ENCODE results near the gene HTT. TPM values are rescaled to one million over a fixed set of nuclear protein-coding genes. Genes with fewer than 3 reads are reported as not detected.

Gene HTT
- total and polyA plus RNA-seq, 2 of the 13 experiments (the other 11 are each of a cell fraction or from before 2014, with no cell fraction given), result 17.5 to 19.5 TPM

GRCh38 chr4:3292571-3293400 is 218.3 kb downstream of the HTT start, which contains the start of gene RGS12 (continued):
- TF ChIP-seq ZHX1 (CRISPR knock-in tag; IDR thresholded peaks at IDR 0.05; ENCODE audit: low read depth) (no peak), GMEB1 (CRISPR knock-in tag; IDR thresholded peaks at IDR 0.05; ENCODE audit: borderline replicate concordance) (peak; percentile 69), ZFP36L1 (CRISPR knock-in tag; IDR thresholded peaks at IDR 0.05) (no peak), THAP7 (CRISPR knock-in tag; IDR thresholded peaks at IDR 0.05) (no peak), MED8 (CRISPR knock-in tag; IDR thresholded peaks at IDR 0.05; ENCODE audit: insufficient replicate concordance) (no peak), SMARCE1 (IDR thresholded peaks at IDR 0.05; ENCODE audit: borderline replicate concordance) (no peak), HOXD1 (CRISPR knock-in tag; IDR thresholded peaks at IDR 0.05) (no peak), PBX3 (CRISPR knock-in tag; IDR thresholded peaks at IDR 0.05; ENCODE audit: borderline replicate concordance) (no peak), ZNF343 (CRISPR knock-in tag; IDR thresholded peaks at IDR 0.05) (0 out of 2 replicates have a peak, but pooled peaks have one; percentile 30), TRAFD1 (CRISPR knock-in tag; IDR thresholded peaks at IDR 0.05; ENCODE audit: borderline replicate concordance) (no peak), EZH2 (conservative IDR thresholded peaks at IDR 0.05; ENCODE audit: low read depth, low read length) (no peak), ZIK1 (CRISPR knock-in tag; IDR thresholded peaks at IDR 0.05; ENCODE audit: borderline replicate concordance, low read depth) (no peak), ZBTB3 (CRISPR knock-in tag; IDR thresholded peaks at IDR 0.05; ENCODE audit: borderline replicate concordance, low read depth) (no peak), SMYD3 (CRISPR knock-in tag; IDR thresholded peaks at IDR 0.05) (no peak), SMARCC2 (IDR thresholded peaks at IDR 0.05) (no peak), ZNF275 (CRISPR knock-in tag; IDR thresholded peaks at IDR 0.05; ENCODE audit: borderline replicate concordance) (no peak), RFX3 (CRISPR knock-in tag; IDR thresholded peaks at IDR 0.05) (no peak), HDAC1 (CRISPR knock-in tag; IDR thresholded peaks at IDR 0.05) (peak; percentile 75), ETV5 (CRISPR knock-in tag; IDR thresholded peaks at IDR 0.05; ENCODE audit: borderline replicate concordance) (peak; percentile 50; the same call in 1 of the 2 replicates)

Measured in HepG2 (cell line).